BLaER1 (cell line): Measurements from ENCODE around the gene EEF1AKMT3.
A peak's percentile ranks its signal among the peaks of the same experiment; 100 is the strongest.

Experiments
- H3K27ac ChIP-seq: shearing (Covaris generic); formaldehyde crosslinking; 2 replicates; pipeline ENCODE4 v1.8.1; 2022
- H3K27me3 ChIP-seq: shearing (Covaris generic); formaldehyde crosslinking; 2 replicates; pipeline ENCODE4 v1.8.1; 2022
- H3K36me3 ChIP-seq: shearing (Covaris generic); formaldehyde crosslinking; 2 replicates; pipeline ENCODE4 v1.8.1; 2022
- H3K4me1 ChIP-seq: shearing (Covaris generic); formaldehyde crosslinking; 2 replicates; pipeline ENCODE4 v1.8.1; 2022
- H3K4me2 ChIP-seq: shearing (Covaris generic); formaldehyde crosslinking; 2 replicates; pipeline ENCODE4 v1.8.1; 2022
- H3K4me3 ChIP-seq: shearing (Covaris generic); formaldehyde crosslinking; 2 replicates; pipeline ENCODE4 v1.8.1; 2022
- H3K9ac ChIP-seq: shearing (Covaris generic); formaldehyde crosslinking; 2 replicates; pipeline ENCODE4 v1.8.1; 2022
- H3K9me3 ChIP-seq: shearing (Covaris generic); formaldehyde crosslinking; 2 replicates; pipeline ENCODE4 v1.8.1; 2022
- H4K20me1 ChIP-seq: shearing (Covaris generic); formaldehyde crosslinking; 2 replicates; pipeline ENCODE4 v1.8.1; 2022
- Cebpa-rat ChIP-seq: shearing (Covaris generic); IDR thresholded peaks from 2 replicates; pipeline ENCODE4 v1.8.1; 2022

The EEF1AKMT3 gene

GRCh38 chr12:57740656-57741412, 31.6 kb upstream of the EEF1AKMT3 start:
- TF ChIP-seq Cebpa-rat = no peak
- Histone ChIP-seq H3K4me3 (peak overlapping the region; percentile 70), H3K27me3 (no peaks in the 10 kb centered on the region), H3K27ac (peak overlapping the region; percentile 66), H3K9ac (peak overlapping the region; percentile 75), H3K36me3 (peaks cover 29% of the 10 kb centered on the region), H4K20me1 (peaks cover 31% of the 10 kb centered on the region), H3K4me2 (peak overlapping the region; percentile 96), H3K4me1 (peaks cover 55% of the 10 kb centered on the region), H3K9me3 (no peaks in the 10 kb centered on the region)

GRCh38 chr12:57741413-57741789, 31.0 kb upstream of the EEF1AKMT3 start:
- Histone ChIP-seq H3K4me3 (peak overlapping the region; percentile 70), H3K9me3 (no peaks in the 10 kb centered on the region), H3K4me2 (peak overlapping the region; percentile 96), H4K20me1 (peaks cover 31% of the 10 kb centered on the region), H3K27me3 (no peaks in the 10 kb centered on the region), H3K27ac (peak overlapping the region; percentile 66), H3K9ac (peak overlapping the region; percentile 75), H3K36me3 (peaks cover 33% of the 10 kb centered on the region), H3K4me1 (peaks cover 60% of the 10 kb centered on the region)
- TF ChIP-seq Cebpa-rat = no peak

GRCh38 chr12:57741844-57742738, 30.3 kb upstream of the EEF1AKMT3 start:
- H3K9me3 ChIP-seq = no peaks in the 10 kb centered on the region
- peaks cover 60% of the 10 kb centered on the region for H3K4me1 ChIP-seq
- H3K27me3 ChIP-seq = no peaks in the 10 kb centered on the region
- no peak for TF ChIP-seq Cebpa-rat
- H3K4me2 ChIP-seq = peak overlapping the region; percentile 96
- H3K36me3 ChIP-seq = peaks cover 33% of the 10 kb centered on the region
- H3K9ac ChIP-seq = peak overlapping the region; percentile 75
- peak overlapping the region; percentile 70 for H3K4me3 ChIP-seq
- H3K27ac ChIP-seq = peak overlapping the region; percentile 66
- H4K20me1 ChIP-seq = peaks cover 24% of the 10 kb centered on the region

GRCh38 chr12:57743769-57744168, 28.6 kb upstream of the EEF1AKMT3 start:
- Histone ChIP-seq H3K4me2 (peak overlapping the region; percentile 96), H3K9ac (peak overlapping the region; percentile 93), H4K20me1 (peaks cover 24% of the 10 kb centered on the region), H3K4me3 (peak overlapping the region; percentile 93), H3K27me3 (no peaks in the 10 kb centered on the region), H3K27ac (peak overlapping the region; percentile 93), H3K36me3 (peaks cover 40% of the 10 kb centered on the region), H3K9me3 (no peaks in the 10 kb centered on the region), H3K4me1 (peaks cover 60% of the 10 kb centered on the region)
- no peak for TF ChIP-seq Cebpa-rat

- Histone ChIP-seq H3K9me3 (no peaks in the 10 kb centered on the region), H3K27ac (peak overlapping the region; percentile 93), H4K20me1 (peaks cover 27% of the 10 kb centered on the region), H3K27me3 (no peaks in the 10 kb centered on the region), H3K4me3 (peak overlapping the region; percentile 93), H3K4me1 (peaks cover 57% of the 10 kb centered on the region), H3K9ac (peak overlapping the region; percentile 93), H3K4me2 (peak overlapping the region; percentile 96), H3K36me3 (peaks cover 43% of the 10 kb centered on the region)
- peak; percentile 34; the same call in 1 of the 2 replicates for TF ChIP-seq Cebpa-rat
These were observed 28.1 kb upstream of the EEF1AKMT3 start for GRCh38 chr12:57744194-57744776.

GRCh38 chr12:57744777-57745484, 27.5 kb upstream of the EEF1AKMT3 start, which contains the start of gene TSPAN31:
Gene TSPAN31, plus strand, starts transcription at chr12:57745039. Its CDS starts 116 bp downstream, at chr12:57745155.
- H3K9ac ChIP-seq = peak within 1 kb of the TSS; percentile 93
- no peaks in the 10 kb centered on the region for H3K9me3 ChIP-seq
- H3K36me3 ChIP-seq = peaks cover 45% of the 10 kb centered on the region
- no peaks in the 10 kb centered on the region for H3K27me3 ChIP-seq
- peak within 1 kb of the TSS; percentile 93 for H3K4me3 ChIP-seq
- peak; percentile 11; the same call in 1 of the 2 replicates for TF ChIP-seq Cebpa-rat
- peak within 1 kb of the TSS; percentile 96 for H3K4me2 ChIP-seq
- peak within 1 kb of the TSS; percentile 93 for H3K27ac ChIP-seq
- H3K4me1 ChIP-seq = peaks cover 50% of the 10 kb centered on the region
- H4K20me1 ChIP-seq = peaks cover 31% of the 10 kb centered on the region

GRCh38 chr12:57745485-57745881, 26.9 kb upstream of the EEF1AKMT3 start:
- Histone ChIP-seq H3K36me3 (peaks cover 51% of the 10 kb centered on the region), H3K4me1 (peaks cover 49% of the 10 kb centered on the region), H3K9me3 (no peaks in the 10 kb centered on the region), H3K9ac (peak overlapping the region; percentile 93), H3K27me3 (no peaks in the 10 kb centered on the region), H4K20me1 (peaks cover 34% of the 10 kb centered on the region), H3K4me3 (peak overlapping the region; percentile 93), H3K4me2 (peak overlapping the region; percentile 96), H3K27ac (peak overlapping the region; percentile 93)
- TF ChIP-seq Cebpa-rat = no peak

- Histone ChIP-seq H3K27me3 (no peaks in the 10 kb centered on the region), H3K4me2 (peak overlapping the region; percentile 96), H3K9ac (peak overlapping the region; percentile 93), H3K27ac (no peak overlapping the region), H3K4me1 (peaks cover 49% of the 10 kb centered on the region), H3K36me3 (peaks cover 56% of the 10 kb centered on the region), H3K4me3 (peak overlapping the region; percentile 93; the same call in 1 of the 2 replicates), H3K9me3 (no peaks in the 10 kb centered on the region), H4K20me1 (peaks cover 40% of the 10 kb centered on the region)
- TF ChIP-seq Cebpa-rat = no peak
These were observed 26.4 kb upstream of the EEF1AKMT3 start for GRCh38 chr12:57746025-57746424.

GRCh38 chr12:57749061-57749460, 23.4 kb upstream of the EEF1AKMT3 start:
- Histone ChIP-seq H3K9ac (no peak overlapping the region), H3K27me3 (peaks cover 14% of the 10 kb centered on the region), H4K20me1 (peaks cover 49% of the 10 kb centered on the region), H3K4me1 (peaks cover 44% of the 10 kb centered on the region), H3K27ac (no peak overlapping the region), H3K36me3 (peaks cover 58% of the 10 kb centered on the region), H3K4me2 (no peak overlapping the region), H3K4me3 (no peak overlapping the region), H3K9me3 (no peaks in the 10 kb centered on the region)
- no peak for TF ChIP-seq Cebpa-rat
